ENCODE results near the gene MKRN2OS. TPM values are rescaled to one million over a fixed set of nuclear protein-coding genes. Genes with fewer than 3 reads are reported as not detected.

The MKRN2OS gene
- total and polyA plus RNA-seq, 2 donors (not counting 3 experiments of a cell fraction or from before 2014, with no cell fraction given) = not detected

DNA sequence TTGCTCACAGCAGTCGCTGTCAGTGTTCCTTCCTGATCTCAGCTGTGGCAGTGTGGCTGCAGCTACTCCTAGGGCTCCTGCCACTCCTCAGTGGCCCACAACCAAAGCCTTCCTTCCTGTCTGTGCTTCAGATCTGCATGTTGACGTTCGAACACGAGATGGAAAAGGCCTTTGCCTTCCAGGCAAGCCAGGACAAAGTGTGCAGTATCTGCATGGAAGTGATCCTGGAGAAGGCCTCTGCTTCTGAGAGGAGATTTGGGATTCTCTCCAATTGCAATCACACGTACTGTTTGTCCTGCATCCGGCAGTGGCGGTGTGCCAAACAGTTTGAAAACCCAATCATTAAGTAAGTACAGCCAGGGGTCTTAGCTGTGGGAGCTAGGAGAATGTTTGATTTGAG, 29.4 kb upstream of the MKRN2OS start:
- no peak for DNase-seq (ENCODE audit: low read depth, low spot score)
- peaks cover 29 to 40% of the 10 kb centered on the region in 2 experiments for H3K36me3 ChIP-seq (ENCODE audit: control insufficient read depth in 2 of 2, extremely low read depth in 1 of 2, insufficient read depth in 2 of 2, low read length in 2 of 2)
- POLR2A ChIA-PET = no interaction called here

More for the DNA sequence above, 29.4 kb upstream of the MKRN2OS start:
- H3K27ac ChIP-seq (ENCODE audit: insufficient read depth, low read depth, low read length) = no peak overlapping the region
- H4K20me1 ChIP-seq (replicated peaks; ENCODE audit: control insufficient read depth, extremely low read depth, insufficient read depth, low read length) = no peaks in the 10 kb centered on the region
- no peak for TF ChIP-seq GATA2 (IDR thresholded peaks at IDR 0.05; ENCODE audit: insufficient read depth, insufficient read length, low read depth, low read length)
- TF ChIP-seq POLR2A (IDR thresholded peaks at IDR 0.05; ENCODE audit: low read depth, low read length) = no peak
- TF ChIP-seq MYC (IDR thresholded peaks at IDR 0.05; ENCODE audit: low read depth, low read length) = no peak
- TF ChIP-seq POLR2AphosphoS5 (IDR thresholded peaks at IDR 0.05; ENCODE audit: insufficient read depth, low read depth, low read length) = no peak
- TF ChIP-seq, protein P1, sequence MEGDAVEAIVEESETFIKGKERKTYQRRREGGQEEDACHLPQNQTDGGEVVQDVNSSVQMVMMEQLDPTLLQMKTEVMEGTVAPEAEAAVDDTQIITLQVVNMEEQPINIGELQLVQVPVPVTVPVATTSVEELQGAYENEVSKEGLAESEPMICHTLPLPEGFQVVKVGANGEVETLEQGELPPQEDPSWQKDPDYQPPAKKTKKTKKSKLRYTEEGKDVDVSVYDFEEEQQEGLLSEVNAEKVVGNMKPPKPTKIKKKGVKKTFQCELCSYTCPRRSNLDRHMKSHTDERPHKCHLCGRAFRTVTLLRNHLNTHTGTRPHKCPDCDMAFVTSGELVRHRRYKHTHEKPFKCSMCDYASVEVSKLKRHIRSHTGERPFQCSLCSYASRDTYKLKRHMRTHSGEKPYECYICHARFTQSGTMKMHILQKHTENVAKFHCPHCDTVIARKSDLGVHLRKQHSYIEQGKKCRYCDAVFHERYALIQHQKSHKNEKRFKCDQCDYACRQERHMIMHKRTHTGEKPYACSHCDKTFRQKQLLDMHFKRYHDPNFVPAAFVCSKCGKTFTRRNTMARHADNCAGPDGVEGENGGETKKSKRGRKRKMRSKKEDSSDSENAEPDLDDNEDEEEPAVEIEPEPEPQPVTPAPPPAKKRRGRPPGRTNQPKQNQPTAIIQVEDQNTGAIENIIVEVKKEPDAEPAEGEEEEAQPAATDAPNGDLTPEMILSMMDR (IDR thresholded peaks at IDR 0.05; ENCODE audit: extremely low read depth in 1 of 2, insufficient read depth in 1 of 2, low read depth in 1 of 2, low read length in 2 of 2) = no peak
- no peak for TF ChIP-seq FOS (IDR thresholded peaks at IDR 0.05; ENCODE audit: borderline replicate concordance, insufficient read depth, low read length)
- TF ChIP-seq JUN (IDR thresholded peaks at IDR 0.05; ENCODE audit: borderline replicate concordance, insufficient read depth, insufficient read length, low read depth) = no peak
- TF ChIP-seq EZH2 (IDR thresholded peaks at IDR 0.05; ENCODE audit: borderline replicate concordance, low read depth, low read length, severe bottlenecking) = no peak
- TF ChIP-seq, protein P2, sequence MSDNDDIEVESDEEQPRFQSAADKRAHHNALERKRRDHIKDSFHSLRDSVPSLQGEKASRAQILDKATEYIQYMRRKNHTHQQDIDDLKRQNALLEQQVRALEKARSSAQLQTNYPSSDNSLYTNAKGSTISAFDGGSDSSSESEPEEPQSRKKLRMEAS (IDR thresholded peaks at IDR 0.05; ENCODE audit: insufficient read depth, insufficient read length) = no peak
- CTCF ChIA-PET = interaction anchor here (1.3 kb wide), 1 partner anchor 16 kb away, joined by 3 read pairs; no protein-coding TSS in a partner anchor
- no peak overlapping the region for H3K4me2 ChIP-seq (ENCODE audit: insufficient read depth, low read length)
- intact Hi-C loops (cut with micrococcal nuclease) (no loop called here), dilution Hi-C loops (cut with MboI; ENCODE audit: extremely low pct_ligation_motif_present, low sequenced_read_pairs) (no loop called here)
- FAIRE-seq = no peak
- H3K9ac ChIP-seq (replicated peaks; ENCODE audit: extremely low read depth, insufficient read depth, low read length) = no peak overlapping the region
- H3K79me2 ChIP-seq (ENCODE audit: control insufficient read depth, insufficient read depth, low read length) = no peaks in the 10 kb centered on the region
- no peak overlapping the region for H2AFZ ChIP-seq (ENCODE audit: low read depth, low read length)
- no TSS peak for BruUV-seq (replicated peaks)
- no peaks in the 10 kb centered on the region for H3K9me3 ChIP-seq (replicated peaks; ENCODE audit: control insufficient read depth, insufficient read depth, low read length)
- H3K9me1 ChIP-seq (replicated peaks; ENCODE audit: control insufficient read depth, extremely low read depth, insufficient read depth, low read length) = no peaks in the 10 kb centered on the region
- no peaks in the 10 kb centered on the region for H3K27me3 ChIP-seq (ENCODE audit: control insufficient read depth in 2 of 2, insufficient read depth in 2 of 2, low read length in 2 of 2)
- no peaks in the 10 kb centered on the region for H3K4me1 ChIP-seq (ENCODE audit: control insufficient read depth, extremely low read depth, insufficient read depth, low read length)
- H3K4me3 ChIP-seq (replicated peaks in 1 of 3; ENCODE audit: insufficient read depth in 1 of 3, low read depth in 1 of 3, low read length in 3 of 3) = no peak overlapping the region

Data from endothelial cell of umbilical vein (primary cell).